Rectal smooth muscle tissue (tissue), 1 donor: ENCODE measurements around the gene DPM1.
A peak's percentile ranks its signal among the peaks of the same experiment; 100 is the strongest.

Source experiments
- H3K27ac ChIP-seq: one replicate; pipeline ENCODE4 v1.7.0; 2013; ENCODE audit warnings: low read depth, low read length, inconsistent platforms
- H3K27me3 ChIP-seq: one replicate; pipeline ENCODE4 v1.7.0; 2013; ENCODE audit warnings: low read length; ENCODE audit not compliant: control insufficient read depth, insufficient read depth
- H3K36me3 ChIP-seq: one replicate; pipeline ENCODE4 v1.7.0; 2013; ENCODE audit warnings: low read length; ENCODE audit not compliant: control insufficient read depth, insufficient read depth
- H3K4me1 ChIP-seq: one replicate; pipeline ENCODE4 v1.7.0; 2013; ENCODE audit warnings: low read length; ENCODE audit not compliant: control insufficient read depth, insufficient read depth
- H3K4me3 ChIP-seq: one replicate; pipeline ENCODE4 v1.7.0; 2013; ENCODE audit warnings: low read length
- H3K9ac ChIP-seq: one replicate; pipeline ENCODE4 v1.7.0; 2013; ENCODE audit warnings: low read length

The DPM1 gene

DNA sequence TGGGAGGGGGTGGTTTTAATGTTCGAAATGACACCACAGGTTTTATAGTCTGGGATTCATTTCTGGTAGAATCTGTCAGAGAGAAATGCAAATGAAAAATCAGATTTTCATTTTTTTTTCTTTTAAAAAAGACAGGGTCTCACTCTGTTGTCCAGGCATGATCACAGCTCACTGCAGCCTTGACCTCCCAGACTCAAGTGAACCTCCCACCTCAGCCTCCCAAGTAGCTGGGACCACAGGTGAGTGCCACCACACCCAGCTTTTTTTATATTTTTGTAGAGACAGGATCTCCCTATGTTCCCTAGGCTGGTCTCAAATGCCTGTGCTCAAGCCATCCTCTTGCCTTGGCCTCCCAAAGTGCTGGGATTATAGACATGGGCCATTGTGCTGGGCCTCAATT, 24.7 kb downstream of the DPM1 start:
- Histone ChIP-seq H3K27ac (no peak overlapping the region), H3K4me3 (no peak overlapping the region), H3K9ac (no peak overlapping the region), H3K4me1 (peaks cover 9% of the 10 kb centered on the region), H3K27me3 (no peaks in the 10 kb centered on the region), H3K36me3 (peaks cover 8% of the 10 kb centered on the region)

- Histone ChIP-seq H3K9ac (no peak overlapping the region), H3K27me3 (no peaks in the 10 kb centered on the region), H3K4me3 (no peak overlapping the region), H3K36me3 (peaks cover 8% of the 10 kb centered on the region), H3K27ac (peak overlapping the region; percentile 100), H3K4me1 (peaks cover 10% of the 10 kb centered on the region)
These were observed 25.5 kb downstream of the DPM1 start for GRCh38 chr20:50932691-50933280.

DNA sequence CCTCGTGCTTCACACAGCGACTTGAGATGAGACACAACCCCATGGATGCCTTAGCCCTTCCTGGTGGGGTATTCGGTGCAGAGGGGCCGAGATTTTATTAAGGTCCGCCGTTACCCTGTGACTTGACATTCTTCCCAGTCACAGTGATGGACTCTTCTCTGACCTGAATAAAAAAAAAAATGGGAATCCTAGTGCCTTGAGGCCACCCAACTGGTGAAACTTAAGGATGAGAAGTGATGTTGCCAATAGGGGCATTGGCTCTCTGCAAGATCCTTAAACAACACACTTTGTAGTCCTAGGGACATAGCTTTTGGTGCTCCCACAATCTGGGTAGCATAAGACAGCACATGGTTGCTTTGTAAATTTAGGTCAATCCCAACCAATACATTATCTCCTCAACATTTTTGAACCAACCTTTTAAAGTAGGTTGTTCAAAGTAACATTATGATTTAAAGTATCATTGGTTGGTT, 26.3 kb downstream of the DPM1 start:
- Histone ChIP-seq H3K4me3 (peak overlapping the region; percentile 83), H3K27me3 (no peaks in the 10 kb centered on the region), H3K9ac (peak overlapping the region; percentile 12), H3K36me3 (peaks cover 8% of the 10 kb centered on the region), H3K27ac (peak overlapping the region; percentile 100), H3K4me1 (peaks cover 10% of the 10 kb centered on the region)

DNA sequence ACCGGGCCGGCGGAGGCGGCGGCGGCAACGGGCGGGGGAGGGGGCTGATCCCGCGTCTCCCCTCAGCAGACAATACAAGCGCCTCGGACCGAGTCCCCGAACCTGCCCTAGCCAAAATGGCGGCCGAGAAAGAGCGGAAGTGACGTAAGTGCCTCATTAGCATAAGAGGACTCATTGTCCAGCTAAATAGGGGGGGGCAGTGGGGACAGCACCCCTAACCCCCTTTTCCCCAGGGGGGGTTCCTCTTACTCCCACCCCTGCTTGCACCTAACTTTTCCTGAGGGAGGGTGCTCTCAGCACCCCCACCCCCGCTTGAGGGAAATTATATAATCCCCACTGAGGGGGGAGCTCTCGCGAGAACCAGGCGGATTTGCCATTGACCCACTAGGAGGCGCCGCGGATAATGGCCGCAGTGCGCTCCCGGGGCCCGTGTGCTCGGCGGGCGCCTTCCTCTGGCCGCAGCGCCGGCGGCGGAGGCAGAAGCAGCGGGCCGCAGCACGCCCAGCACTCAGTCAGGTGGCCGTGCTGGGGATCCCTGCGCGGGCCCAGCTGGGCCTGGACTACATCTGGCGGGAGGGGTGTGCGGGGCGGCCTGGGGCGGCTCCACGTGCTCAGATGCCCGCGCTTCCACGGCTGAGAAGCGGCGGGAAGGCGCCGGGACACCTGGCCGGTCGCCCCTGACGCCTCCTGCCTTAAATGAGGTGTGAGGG, 26.9 kb downstream of the DPM1 start, which contains the start of gene ADNP:
Gene ADNP (minus strand): TSS at position 132 of the 710 bp plus-strand sequence. CDS start 27,441 bp downstream, outside the sequence.
- H3K4me1 ChIP-seq: peaks cover 10% of the 10 kb centered on the region
- no peaks in the 10 kb centered on the region for H3K27me3 ChIP-seq
- peak within 1 kb of the TSS; percentile 100 for H3K27ac ChIP-seq
- peak within 1 kb of the TSS; percentile 77 for H3K9ac ChIP-seq
- peak within 1 kb of the TSS; percentile 92 for H3K4me3 ChIP-seq
- H3K36me3 ChIP-seq: peaks cover 6% of the 10 kb centered on the region

DNA sequence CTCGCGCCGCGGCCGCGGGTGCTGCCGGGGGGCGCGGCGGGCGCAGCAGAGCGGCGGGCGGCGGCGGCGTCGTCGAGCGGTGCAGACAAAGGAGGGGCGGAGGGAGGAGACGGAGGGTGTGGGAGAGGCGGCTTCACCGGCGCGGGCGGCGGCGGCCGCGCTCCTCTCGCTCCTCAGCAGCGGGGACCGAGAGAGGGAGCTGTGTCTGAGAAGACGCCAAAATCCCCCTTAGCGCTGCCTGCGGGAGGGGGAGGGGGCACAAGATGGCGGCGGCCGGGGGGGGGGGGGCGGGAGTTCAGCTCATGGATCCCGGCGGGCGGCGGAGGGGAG, 27.4 kb downstream of the DPM1 start:
- H3K36me3 ChIP-seq: peaks cover 6% of the 10 kb centered on the region

DNA sequence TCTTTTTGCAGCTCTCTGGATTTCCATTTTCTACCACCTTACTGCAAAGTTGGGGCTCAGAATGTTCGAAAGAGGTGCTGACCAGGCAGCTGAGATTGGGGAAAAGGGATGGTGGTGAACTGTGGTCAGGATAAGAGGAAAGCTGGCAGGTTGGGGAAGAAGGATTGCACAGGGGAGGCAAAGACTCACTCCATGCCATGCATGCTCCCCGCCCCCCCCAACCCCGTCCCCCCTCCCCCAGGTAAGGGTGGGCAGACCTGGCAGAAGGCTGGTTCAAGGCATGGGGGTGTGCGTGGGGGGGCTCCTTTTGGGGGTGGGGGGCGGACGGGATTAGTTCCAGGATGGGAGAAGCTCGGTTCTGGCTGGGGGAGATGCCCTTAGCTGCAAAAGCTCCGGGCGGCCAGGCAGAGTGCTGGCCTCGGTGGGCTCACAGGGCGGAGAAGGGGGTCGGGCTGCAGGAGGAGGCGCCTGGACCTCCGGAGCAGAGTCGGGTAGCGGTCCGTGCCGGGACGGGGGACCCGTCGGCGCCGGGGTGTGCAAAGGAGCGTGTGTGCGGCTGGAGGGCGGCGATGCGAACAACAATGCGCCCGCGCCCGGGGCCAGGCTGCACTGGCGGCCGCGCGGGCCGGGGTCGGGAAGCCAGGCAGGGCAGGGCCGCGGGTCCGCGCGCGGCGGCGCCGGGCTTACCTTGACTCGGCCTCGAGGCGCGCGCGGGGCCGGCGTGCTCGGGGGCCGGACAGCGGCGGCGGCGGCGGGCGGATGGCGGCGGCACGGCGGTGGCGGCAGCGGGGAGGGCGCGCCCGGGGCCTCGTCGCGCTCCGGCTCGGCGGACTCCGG, 28.0 kb downstream of the DPM1 start:
- Histone ChIP-seq H3K9ac (peak overlapping the region; percentile 62), H3K4me3 (peak overlapping the region; percentile 92), H3K4me1 (peaks cover 10% of the 10 kb centered on the region), H3K27ac (peak overlapping the region; percentile 78), H3K27me3 (no peaks in the 10 kb centered on the region), H3K36me3 (peaks cover 6% of the 10 kb centered on the region)

More for the DNA sequence above, 27.4 kb downstream of the DPM1 start:
- Histone ChIP-seq H3K27me3 (no peaks in the 10 kb centered on the region), H3K4me3 (peak overlapping the region; percentile 83), H3K27ac (peak overlapping the region; percentile 100), H3K9ac (peak overlapping the region; percentile 77), H3K4me1 (peaks cover 10% of the 10 kb centered on the region)

DNA sequence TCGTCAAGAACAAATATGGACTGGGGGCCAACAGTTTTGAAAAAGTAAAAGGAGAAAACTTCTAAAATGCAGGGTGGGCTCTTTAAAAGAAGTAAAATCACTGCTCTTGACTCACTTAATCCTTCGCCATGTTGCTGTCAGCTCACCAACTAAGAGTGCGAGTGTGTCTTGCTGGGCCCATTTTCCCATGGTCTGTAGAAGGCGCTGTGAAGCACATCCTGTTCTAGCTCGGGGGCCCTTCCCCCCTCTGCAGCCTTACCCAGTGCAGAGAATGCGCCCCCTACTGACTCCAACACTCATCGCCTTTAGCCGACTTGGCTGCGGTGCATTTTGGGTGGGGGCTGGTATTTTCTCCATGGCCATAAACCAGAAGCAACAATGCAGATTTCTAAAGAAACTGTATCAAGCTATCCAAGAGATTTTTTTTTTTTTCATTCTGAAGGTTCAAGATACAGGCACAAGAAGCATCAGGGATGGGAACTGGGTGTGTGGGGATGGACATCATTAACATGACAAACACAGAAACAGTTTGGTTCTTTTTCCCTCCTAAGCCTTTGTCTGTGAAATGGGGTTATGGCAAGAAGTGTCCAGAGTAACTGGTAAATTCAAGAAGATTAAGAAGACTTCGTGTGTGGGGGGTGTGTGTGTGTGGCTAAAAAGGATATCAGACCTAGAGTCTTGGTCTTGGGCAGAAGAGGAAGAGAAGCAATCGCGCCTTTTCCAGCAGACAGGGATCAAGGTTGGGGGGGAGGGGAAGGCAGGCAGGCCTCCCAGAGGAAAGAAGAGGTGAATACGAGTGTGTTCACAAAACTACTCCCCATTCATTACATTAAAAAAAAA, 28.8 kb downstream of the DPM1 start:
- H3K4me3 ChIP-seq: peak overlapping the region; percentile 92
- peaks cover 10% of the 10 kb centered on the region for H3K4me1 ChIP-seq
- no peaks in the 10 kb centered on the region for H3K27me3 ChIP-seq
- peaks cover 2% of the 10 kb centered on the region for H3K36me3 ChIP-seq
- H3K27ac ChIP-seq: peak overlapping the region; percentile 78
- peak overlapping the region; percentile 62 for H3K9ac ChIP-seq

- Histone ChIP-seq H3K4me3 (peak overlapping the region; percentile 92), H3K27me3 (no peaks in the 10 kb centered on the region), H3K36me3 (no peaks in the 10 kb centered on the region), H3K27ac (no peak overlapping the region), H3K9ac (no peak overlapping the region), H3K4me1 (peaks cover 10% of the 10 kb centered on the region)
These were observed 29.9 kb downstream of the DPM1 start for GRCh38 chr20:50928469-50928868.

GRCh38 chr20:50926530-50926929, 31.8 kb downstream of the DPM1 start:
- H3K36me3 ChIP-seq: no peaks in the 10 kb centered on the region
- H3K27me3 ChIP-seq: no peaks in the 10 kb centered on the region
- no peak overlapping the region for H3K9ac ChIP-seq
- H3K4me1 ChIP-seq: peaks cover 6% of the 10 kb centered on the region
- H3K27ac ChIP-seq: no peak overlapping the region
- no peak overlapping the region for H3K4me3 ChIP-seq

- no peak overlapping the region for H3K9ac ChIP-seq
- H3K4me1 ChIP-seq: peaks cover 10% of the 10 kb centered on the region
- H3K27ac ChIP-seq: no peak overlapping the region
- H3K4me3 ChIP-seq: no peak overlapping the region
- H3K27me3 ChIP-seq: no peaks in the 10 kb centered on the region
- no peaks in the 10 kb centered on the region for H3K36me3 ChIP-seq
These were observed 33.9 kb downstream of the DPM1 start for GRCh38 chr20:50924261-50924920.

DNA sequence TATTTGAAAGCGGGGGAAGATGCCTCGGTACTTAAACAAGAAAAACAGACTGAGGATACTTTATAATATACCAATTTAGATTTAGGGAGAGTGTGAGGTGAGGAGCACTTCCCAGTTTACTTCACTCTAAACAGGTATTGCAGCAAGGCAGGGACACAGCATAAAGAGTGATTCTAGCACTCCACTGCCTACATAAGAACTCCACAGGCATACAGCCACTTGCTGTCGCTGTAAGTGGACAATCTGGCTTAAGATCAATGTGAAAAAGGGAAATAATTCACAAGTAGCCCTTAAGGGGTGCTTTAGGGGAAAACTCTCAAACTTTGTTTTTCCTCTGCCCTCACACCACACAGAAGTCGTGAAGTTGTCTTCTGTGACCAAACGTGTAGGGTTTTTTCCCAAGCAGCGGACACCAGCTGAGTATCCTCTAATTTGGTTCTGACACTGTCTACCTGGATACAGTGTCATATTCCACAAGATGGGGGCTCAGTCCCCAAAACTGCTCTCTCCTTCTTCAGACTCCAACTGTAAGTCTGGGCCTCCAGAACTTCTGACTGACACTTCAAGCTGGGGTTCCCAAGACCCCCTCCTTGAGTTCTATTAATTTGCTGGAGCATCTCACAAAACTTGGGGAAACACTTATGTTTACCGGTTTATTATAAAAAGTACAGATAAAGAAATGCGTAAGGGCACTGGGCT, 36.4 kb downstream of the DPM1 start:
- Histone ChIP-seq H3K27me3 (no peaks in the 10 kb centered on the region), H3K27ac (no peak overlapping the region), H3K9ac (no peak overlapping the region), H3K36me3 (no peaks in the 10 kb centered on the region), H3K4me3 (no peak overlapping the region), H3K4me1 (peaks cover 8% of the 10 kb centered on the region)
